NCI-H524 treated with DMSO at 0.1 percent for 48 hours (cell line): ENCODE measurements around the gene ZC3H4.
"Not testable (repeated sequence)": the region's sequence is repeated elsewhere in the genome, so short reads cannot be mapped to it uniquely, and the experiment has no call there.

Experiments used
- DNase-seq: peaks from one replicate; lab custom pipeline; 2025; lab: John Stamatoyannopoulos, UW

ZC3H4 gene

GRCh38 chr19:47107953-47108746 is 5.4 kb downstream of the ZC3H4 start:
- no peak for DNase-seq

GRCh38 chr19:47107202-47107952 is 6.2 kb downstream of the ZC3H4 start:
- DNase-seq: no peak

- DNase-seq: no peak
These were observed 6.8 kb downstream of the ZC3H4 start for GRCh38 chr19:47106821-47107201.

GRCh38 chr19:47105874-47106273 is 7.7 kb downstream of the ZC3H4 start:
- DNase-seq: no peak

- DNase-seq: no peak
These were observed 8.9 kb downstream of the ZC3H4 start for GRCh38 chr19:47104680-47105079.

- DNase-seq: no peak
These were observed 11.1 kb downstream of the ZC3H4 start for GRCh38 chr19:47102346-47103060.

GRCh38 chr19:47101116-47101515 is 12.5 kb downstream of the ZC3H4 start:
- DNase-seq: not testable (repeated sequence)

- DNase-seq: no peak
These were observed 13.3 kb downstream of the ZC3H4 start for GRCh38 chr19:47100290-47100689.

GRCh38 chr19:47099576-47100050 is 14.0 kb downstream of the ZC3H4 start:
- DNase-seq: no peak

GRCh38 chr19:47098608-47099007 is 15.0 kb downstream of the ZC3H4 start:
- no peak for DNase-seq

- peak; percentile 62 for DNase-seq
These were observed 16.0 kb downstream of the ZC3H4 start for GRCh38 chr19:47097396-47098201.

GRCh38 chr19:47096721-47097120 is 16.9 kb downstream of the ZC3H4 start:
- no peak for DNase-seq

GRCh38 chr19:47096100-47096704 is 17.4 kb downstream of the ZC3H4 start:
- DNase-seq: no peak

GRCh38 chr19:47095476-47096099 is 18.0 kb downstream of the ZC3H4 start:
- DNase-seq: no peak

GRCh38 chr19:47094557-47095475 is 18.8 kb downstream of the ZC3H4 start:
- DNase-seq: no peak

- no peak for DNase-seq
These were observed 19.7 kb downstream of the ZC3H4 start for GRCh38 chr19:47093841-47094240.

- no peak for DNase-seq
These were observed 20.3 kb downstream of the ZC3H4 start for GRCh38 chr19:47093254-47093653.

GRCh38 chr19:47089767-47090350 is 23.7 kb downstream of the ZC3H4 start:
- DNase-seq: no peak

GRCh38 chr19:47086280-47086679 is 27.3 kb downstream of the ZC3H4 start:
- no peak for DNase-seq
